ENCODE measurements around the gene SSBP2.
"Not testable (repeated sequence)": the region's sequence is repeated elsewhere in the genome, so short reads cannot be mapped to it uniquely, and the experiment has no call there.

SSBP2 gene

DNA sequence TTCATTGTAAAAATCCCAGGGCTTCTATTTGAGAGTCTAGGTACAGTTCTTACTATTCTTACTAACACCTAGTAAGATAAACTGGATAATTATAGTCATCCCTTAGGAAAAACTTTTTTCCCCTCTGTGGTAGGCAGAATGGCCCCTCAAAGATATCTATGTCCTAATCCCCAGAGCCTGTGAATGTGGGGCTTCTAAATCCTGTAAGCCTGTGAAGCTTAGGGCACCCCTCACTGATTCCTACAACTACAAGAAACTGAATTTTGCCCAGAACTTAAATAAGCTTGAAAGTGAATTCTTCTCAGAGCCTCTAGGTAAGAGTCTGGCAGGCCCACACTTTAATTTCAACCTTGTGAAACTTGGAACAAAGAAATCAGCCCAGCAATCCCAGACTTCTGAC lies 226.9 kb downstream of the SSBP2 start:
- no peak for DNase-seq (ENCODE audit: low spot score)

DNA sequence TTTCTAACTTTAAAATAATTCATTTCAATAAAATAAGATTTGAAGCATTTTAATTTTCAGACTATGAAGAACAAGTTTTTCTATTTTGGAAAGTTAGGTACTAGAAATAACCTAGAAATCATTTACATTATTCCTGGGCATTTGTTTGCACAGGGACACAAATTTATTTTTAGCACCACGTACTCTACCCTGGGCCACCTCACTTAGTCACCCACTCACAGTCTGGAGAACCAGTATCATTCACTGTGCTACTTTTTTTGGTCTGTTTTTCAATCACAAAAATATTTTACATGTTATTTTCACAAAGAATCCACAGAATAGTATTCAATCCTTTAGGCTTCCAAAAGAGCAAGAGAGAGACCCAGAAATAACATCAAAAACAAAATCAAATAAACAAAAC lies 228.3 kb downstream of the SSBP2 start:
- DNase-seq (ENCODE audit: low spot score), result no peak

DNA sequence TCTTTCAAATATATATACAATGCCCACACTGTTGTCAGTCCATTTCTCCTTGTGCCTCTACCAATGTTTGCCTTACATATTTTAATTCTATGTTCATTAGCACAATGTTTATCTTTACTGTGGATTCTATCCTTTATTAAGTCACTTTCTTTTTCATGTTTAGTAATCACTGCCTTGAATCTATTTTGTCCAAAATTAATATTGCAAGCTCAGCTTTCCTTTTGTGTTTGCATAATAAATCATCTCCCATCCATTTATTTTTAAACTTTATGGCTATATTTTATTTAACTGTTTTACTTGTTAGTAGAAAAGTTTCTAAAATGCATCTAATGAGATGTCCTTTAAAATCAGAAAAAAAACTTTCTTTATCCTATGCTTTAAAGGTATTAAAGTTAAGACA lies 230.1 kb downstream of the SSBP2 start:
- DNase-seq (ENCODE audit: low spot score), result no peak

DNA sequence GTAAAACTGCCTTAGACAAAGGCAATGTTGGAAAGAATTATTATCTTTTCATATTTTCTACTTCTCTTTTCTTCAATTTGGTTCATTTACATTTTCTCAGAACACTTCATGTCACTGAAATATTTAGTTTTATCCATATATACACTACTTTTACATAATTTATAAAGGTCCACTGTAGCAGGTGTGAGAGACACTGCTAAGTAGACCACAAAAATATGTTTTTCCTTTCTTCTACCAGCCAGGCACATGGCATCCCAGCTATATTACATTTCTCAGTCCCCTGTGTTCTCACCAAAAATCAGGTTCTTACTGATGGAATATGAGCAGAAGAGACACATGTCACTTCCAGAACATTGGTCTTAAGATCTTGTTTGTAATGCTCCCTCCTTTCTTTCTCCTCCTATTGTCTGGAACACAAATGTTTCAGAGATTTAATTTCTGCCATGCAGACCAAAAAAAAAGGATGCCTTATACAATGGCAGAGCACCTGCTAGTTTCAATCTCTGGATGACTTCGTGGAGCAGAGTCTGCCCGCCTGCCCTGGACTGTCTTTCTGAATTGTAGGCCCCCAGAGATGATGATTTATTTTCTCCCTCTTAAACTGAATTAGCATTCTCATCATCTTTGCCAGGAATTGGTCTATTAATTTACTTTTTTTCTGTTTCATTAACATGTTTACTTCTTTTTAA lies 231.5 kb downstream of the SSBP2 start:
- peak; percentile 31 for DNase-seq (ENCODE audit: low spot score)

DNA sequence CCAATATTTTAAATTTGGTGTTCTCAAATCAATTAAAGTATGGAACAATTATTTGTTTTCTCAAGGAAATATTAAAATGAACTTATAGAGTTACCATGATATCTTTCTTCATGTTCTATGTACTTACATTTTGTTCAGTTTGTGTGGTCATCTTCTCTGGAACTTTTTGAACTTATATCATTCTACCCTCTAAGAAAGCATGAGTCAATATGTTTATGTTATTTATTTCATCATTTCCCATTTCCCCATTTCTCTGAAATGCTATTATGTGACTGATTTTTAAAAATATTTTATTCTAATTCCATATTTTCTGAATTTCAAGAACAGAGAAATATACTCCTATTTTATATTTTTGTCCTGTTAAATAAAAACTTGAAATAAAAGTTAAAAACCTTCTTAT lies 233.4 kb downstream of the SSBP2 start:
- DNase-seq (ENCODE audit: low spot score), result no peak

DNA sequence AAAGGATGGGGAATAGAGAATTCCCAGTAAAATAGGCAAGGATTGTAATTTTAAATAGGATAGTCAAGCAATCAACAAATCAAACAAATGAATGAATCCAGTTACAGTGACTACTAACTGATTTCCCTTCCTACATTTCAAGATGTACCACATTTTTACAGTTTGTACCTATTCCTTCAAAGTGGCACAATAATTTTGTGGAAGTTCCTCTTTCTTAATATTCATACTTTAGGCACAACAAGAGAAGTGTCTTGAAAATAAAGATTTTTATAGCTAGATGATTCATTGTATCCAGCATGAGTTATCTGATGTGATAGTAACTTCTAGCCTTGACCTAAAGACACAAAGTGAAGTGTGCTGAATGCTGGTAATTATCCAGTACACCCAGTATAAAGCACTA lies 234.8 kb downstream of the SSBP2 start:
- DNase-seq (ENCODE audit: low spot score), result no peak

DNA sequence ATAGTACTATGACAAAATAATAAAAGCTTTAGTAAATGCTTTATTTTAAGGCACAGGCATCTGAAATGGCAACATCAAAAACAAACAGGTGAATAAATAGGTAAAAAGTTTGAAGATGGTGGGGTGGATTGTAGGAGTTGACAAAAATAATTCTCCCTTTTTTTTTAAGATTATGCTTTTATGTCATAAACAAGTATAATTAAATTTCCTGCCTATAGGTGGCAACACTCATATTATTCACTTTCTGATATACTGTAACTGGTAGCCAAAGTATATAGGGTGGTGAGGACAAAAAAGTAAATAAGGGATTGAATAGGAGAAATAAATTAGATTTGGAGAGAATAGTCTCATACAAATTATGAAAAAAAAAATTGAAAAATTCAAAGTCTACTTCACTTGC lies 236.9 kb downstream of the SSBP2 start:
- peak; percentile 46 for DNase-seq (ENCODE audit: low spot score)

DNA sequence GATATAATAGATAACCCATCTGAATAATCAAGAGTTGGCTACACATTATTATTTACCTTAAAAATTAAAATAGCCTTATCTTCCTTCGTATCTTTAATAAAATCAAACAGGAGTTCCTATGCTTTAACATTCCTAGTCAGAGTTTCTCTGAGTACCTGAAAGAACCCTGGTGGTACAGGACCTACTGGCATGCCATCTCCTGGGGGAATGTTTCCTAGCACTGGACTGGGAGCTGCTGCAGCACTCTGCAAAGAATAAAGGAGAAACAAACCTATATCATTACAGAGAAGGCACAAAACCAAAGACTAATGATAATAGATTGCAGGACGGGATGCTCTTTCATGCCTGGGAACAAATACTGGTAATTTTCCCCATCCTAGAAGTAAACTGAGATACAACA lies 237.4 kb downstream of the SSBP2 start:
- DNase-seq (ENCODE audit: low spot score), result no peak

DNA sequence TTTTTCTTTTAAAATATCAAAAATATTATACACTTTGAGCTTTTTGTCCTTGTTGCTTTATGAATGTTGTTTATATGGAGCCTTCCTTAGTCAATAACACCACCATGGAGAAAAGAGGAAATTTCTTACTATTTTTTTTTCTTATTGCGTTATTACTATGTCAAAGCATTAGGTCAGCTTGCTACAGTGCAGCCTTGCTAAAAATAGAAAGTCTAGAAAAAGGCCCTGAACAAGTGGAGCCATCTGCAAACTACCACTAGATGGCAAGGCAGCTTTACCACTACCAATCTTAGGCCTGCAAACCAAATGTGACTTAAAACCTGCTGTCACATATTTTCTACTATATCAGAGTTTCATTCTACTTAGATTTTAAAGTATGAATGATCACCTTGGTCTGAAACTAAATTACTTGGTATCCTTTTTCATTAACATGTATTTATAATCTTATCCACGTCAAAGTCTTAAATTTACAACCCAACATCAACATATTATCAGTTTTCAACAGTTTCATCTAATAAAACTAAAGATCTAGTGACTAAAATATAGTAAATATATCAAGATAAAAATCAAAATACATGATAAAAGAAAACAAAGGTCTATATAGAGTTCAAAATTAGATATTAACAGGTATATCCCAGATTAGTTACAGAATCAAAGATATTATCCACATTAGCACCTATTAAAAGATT lies 243.9 kb downstream of the SSBP2 start:
- DNase-seq (ENCODE audit: low spot score), result peak; percentile 90

DNA sequence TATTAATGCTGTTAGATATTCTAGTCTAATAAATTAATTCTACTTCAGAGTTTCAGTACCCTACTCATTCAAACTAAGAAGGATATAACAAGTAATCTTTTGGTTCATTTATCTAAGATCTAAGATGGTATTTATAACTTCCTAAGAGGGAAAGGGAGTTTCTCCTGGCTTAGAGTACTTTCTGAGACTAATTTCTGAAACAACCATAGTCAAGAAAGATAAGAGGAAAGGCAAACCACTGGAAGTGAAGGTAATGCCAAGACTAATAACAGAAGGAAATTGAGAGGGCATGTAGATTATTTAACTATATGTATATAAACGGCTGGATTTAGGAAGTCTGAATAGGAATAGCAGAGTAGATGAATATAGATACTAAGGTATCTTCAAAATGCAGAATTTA lies 244.5 kb downstream of the SSBP2 start:
- no peak for DNase-seq (ENCODE audit: low spot score)

DNA sequence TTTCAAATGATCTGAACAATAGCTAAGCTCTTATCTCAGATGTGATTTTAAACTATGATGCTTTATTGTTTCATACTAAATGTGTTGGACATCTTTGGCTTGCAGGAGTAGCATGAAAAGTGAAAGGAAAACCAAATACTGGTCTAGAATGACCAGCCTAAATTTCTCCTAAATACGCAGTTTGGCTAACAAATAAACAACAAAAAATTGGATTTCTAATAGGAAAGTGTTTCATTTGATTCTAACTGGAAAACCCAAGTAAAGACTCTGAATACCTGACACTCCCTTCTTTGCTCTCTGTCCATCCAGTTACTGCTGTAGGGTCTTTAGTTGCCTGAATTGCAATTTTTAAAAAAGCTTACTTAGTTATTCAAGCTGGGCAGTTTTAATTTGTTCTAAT lies 245.2 kb downstream of the SSBP2 start:
- no peak for DNase-seq (ENCODE audit: low spot score)

DNA sequence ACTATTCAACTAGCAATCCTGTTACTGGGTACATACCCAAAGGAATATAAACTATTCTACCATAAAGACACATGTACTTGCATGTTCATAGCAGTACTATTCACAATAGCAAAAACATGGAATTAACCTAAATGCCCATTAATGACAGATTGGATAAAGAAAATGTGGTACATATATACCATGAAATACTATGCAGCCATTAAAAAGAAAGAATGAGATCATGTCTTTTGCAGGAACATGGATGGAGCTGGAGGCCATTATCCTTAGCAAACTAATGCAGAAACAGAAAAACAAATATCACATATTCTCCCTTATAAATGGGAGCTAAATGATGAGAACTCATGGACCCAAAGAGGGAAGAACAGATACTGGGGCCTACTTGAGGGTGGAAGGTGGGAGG lies 247.3 kb downstream of the SSBP2 start:
- not testable (repeated sequence) for DNase-seq (ENCODE audit: low spot score)

DNA sequence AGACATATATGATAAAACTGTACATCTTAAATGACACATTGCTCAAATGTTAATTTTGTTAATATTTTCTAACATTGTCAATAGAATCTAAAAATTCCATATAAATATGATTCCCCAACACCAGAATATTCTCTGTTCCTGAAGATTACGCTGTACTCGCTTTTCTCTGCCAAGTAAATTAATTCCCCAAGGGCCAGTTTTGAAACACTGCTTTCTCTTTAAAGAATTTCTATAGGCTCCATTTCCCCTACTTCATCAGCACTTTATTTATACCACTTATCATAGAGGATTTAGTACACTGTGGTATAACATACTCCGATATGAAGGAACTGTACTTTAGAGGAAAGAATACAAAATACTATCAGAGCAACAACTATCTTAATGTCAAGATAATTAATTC lies 255.6 kb downstream of the SSBP2 start:
- no peak for DNase-seq (ENCODE audit: low spot score)

DNA sequence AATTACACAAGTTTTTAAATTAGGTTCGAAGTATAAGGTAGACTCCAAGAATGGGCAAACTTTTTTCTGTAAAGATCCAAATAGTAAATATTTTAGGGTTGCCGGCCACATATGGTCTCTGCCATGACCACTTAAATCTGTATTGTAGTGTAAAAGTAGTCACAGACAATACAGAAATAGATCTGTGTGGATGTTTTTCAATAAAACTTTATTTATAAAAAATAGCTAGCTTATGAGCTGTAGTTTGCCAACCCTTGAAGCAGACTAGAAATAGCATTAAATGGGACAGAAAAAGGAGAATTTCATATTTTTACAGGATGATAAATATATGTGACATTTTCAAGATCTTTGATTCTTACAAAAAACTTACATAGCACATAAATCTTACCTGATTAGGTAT lies 262.0 kb downstream of the SSBP2 start:
- no peak for DNase-seq (ENCODE audit: low spot score)

DNA sequence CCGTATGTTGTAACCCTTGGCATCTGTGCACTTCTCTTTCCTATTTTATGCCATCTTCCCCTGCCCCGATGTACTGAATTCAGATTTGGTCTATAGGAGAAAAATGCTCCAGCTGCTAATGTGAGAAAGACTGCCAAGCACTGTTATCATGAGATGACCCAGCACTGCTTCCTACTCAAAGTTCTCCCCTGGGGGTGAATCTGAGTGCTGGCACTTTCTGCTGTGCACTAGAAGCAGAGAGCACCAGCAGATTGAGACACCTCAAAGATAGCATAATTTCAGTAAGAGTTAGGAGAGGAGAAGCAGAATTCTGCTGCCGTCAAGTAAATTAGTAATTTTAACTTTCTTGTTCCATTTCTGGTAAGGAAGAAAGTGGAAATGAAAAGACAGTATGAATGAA lies 264.2 kb downstream of the SSBP2 start:
- DNase-seq (ENCODE audit: low spot score), result no peak

DNA sequence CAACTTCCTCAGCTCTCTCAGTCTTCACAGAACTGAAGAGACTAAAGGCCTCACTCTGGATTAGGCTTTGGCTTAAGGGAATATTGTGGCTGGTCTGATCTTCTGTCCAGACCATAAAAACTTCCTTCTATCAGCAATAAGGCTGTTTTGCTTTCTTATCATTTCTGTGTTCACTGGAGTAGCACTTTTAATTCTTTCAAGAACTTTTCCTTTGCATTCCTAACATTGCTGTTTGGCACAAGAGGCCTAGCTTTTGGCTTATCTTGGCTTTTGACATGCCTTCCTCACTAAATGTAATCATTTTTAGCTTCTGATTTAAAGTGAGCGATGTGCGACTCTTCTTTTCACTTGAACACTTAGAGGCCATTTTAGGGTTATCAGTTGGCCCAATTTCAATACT lies 268.3 kb downstream of the SSBP2 start:
- DNase-seq (ENCODE audit: low spot score), result no peak

DNA sequence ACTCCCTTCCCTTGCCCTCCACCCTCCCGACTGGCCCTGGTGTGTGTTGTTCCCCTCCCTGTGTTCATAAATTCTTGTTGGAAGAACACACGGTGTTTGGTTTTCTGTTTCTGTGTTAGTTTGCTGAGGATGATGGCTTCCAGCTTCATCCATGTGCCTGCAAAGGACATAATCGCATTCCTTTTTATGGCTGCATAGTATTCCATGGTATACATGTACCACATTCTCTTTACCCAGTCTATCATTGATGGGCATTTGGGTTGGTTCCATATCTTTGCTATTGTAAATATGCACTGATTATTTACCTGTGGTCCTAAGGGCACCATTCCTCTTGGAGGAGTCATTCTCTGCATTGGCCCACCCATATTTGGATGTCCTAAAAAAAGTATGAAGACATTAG lies 277.5 kb downstream of the SSBP2 start:
- not testable (repeated sequence) for DNase-seq (ENCODE audit: low spot score)

DNA sequence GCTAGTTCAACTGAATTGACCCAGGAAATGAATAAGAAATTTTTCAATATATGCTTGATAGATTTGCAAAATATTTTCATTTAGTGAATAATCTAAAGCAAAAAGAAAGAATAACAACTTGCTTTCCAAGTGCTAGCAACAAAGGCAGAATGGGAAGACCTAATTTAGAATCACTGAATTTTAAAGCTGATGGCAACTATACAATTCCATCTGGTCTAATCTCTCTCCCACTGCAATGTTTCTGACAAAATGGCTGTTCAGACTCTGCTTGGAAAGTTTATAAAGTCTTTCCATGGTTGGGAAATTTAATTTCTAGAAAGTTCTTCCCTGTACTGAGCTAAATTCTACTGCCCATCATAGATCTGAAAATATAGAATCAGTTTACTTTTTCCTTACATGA lies 281.2 kb downstream of the SSBP2 start:
- DNase-seq (ENCODE audit: low spot score), result no peak

DNA sequence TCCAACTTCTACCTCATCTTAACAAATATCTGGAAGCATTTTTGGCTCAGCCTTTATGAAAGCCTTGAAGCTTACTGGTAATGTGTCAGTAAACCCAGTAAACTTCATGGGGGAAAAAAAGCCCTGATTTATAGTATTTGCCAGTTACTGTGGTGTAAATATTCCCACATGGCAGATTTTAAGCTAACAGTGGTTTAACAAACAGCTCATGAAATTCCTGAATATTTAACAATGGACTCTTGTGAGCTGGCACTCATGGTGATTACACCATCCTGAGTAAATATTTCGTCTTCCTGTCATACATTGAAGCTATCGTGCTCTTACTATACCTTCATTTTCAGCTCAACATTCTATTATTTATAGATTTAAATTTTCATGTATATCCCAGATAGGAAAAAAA lies 300.0 kb downstream of the SSBP2 start:
- DNase-seq (ENCODE audit: low spot score), result no peak

DNA sequence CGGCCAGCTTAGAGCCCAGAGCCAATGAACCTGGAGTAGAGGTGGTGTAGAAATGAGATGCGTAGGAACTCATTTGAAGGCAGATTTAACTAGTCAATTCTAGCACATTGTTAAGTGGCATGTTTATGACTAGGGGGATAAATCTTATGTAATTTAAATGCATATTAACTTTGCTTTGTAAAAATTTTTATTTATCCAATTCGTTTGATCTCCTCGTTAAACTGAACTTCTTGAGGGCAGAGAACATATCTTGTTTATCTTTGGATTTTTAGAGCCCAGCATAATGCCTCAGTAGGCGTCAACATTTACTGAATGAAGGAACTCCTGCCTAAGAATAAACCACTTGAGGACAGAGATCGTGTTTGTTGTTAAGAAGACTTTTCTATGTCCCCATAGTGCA lies 315.9 kb downstream of the SSBP2 start:
- no peak for DNase-seq (ENCODE audit: low spot score)

DNA sequence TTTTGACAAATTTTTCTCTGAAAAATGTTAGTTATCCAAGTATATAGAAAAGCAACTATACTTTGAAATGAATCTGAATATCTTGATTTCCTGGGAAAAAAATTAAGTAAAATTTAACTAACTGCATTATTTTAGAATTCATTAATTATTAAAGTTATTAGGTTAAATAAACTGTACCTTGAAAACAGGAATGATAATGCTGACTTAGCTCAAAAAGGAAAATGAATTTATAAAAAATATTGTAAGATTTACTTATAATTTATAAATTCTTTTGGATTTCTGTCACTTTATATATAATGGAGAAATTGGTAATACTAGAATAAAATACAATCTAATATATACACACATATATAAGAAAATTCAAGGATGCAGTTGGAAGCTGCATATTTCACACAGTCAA lies 320.9 kb downstream of the SSBP2 start:
- DNase-seq (ENCODE audit: low spot score), result no peak

DNA sequence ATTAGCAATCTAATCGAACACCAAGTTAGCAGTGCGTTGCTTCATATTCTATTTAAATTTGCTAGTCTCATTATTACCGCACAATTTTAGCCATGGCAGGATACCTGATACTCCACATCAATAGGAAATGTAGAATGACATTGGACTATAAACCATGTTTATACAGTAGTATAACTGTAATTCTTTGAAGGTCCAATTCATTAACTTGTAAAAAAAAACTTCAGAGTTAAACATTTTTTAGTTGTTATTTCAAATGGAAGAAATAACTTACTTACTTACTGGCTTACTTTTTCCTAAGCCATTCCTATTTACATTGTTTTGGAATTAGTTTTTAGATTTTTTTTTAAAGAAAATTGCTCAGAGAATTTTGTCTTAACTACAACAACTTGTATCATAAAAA lies 321.5 kb downstream of the SSBP2 start:
- DNase-seq (ENCODE audit: low spot score), result no peak

DNA sequence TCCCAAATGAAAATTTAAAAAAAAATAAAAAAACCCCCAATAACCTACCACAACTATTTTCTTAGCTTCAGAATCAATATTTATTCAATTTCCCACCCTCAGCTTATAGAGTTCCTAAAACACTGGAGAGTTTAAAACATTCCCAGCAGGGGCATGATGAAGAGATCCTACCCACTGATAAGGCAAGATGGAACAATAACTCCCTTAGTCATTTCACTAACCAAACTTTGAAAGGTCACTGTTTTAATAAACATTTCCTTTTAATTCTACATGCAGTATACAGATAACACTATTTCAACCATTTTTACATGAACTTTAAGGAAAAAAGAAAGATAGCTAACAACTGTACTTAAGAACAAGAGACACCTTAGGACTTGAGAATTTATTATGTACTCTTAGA lies 322.0 kb downstream of the SSBP2 start:
- DNase-seq (ENCODE audit: low spot score), result no peak

DNA sequence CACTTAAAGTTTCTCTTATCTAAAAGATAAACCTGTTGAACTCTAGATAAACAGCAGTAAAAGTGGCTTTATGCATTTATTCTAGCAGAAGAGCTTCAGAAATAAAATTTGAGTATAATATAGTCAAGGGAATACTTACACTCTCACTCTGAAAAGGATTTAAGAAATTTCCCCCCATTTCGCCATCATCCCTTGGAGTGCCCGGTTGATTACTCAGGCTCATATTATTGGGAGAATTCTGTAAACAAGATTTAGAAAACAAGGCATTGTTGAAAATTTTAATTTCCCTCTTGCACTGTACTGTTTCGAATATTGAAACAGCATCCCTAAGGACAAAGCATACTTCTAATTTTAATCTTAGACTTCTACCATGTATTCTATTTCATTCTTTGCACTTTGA lies 322.5 kb downstream of the SSBP2 start:
- DNase-seq (ENCODE audit: low spot score), result no peak
